IMR-90 (cell line): ENCODE data around the gene LRFN4. TPM values are rescaled to one million over a fixed set of nuclear protein-coding genes. Genes with fewer than 3 reads are reported as not detected.

Experiments
- ATAC-seq: fragments of 200-7000 bp; cut with Tn5 transposase; 2 replicates; pipeline ENCODE4 v1.9.1; 2020; ENCODE audit warnings: low read depth, mild to moderate bottlenecking, moderate library complexity
- BruUV-seq: library from RNA; stranded (reverse); fragments of 400-500 nt; replicated peaks from 2 replicates; lab custom pipeline; 2021; lab: Mats Ljungman, UMichigan
- CTCF ChIA-PET: fragments of 300-600 bp; formaldehyde crosslinking; extraction: SDS; loops from one replicate; lab custom pipeline; 2021; ENCODE audit warnings: antibody characterized with exemption; lab: Yijun Ruan, JAX
- POLR2A ChIA-PET: fragments of 300-600 bp; sonication (Branson Sonifier 250); formaldehyde crosslinking; loops from one replicate; lab custom pipeline; 2022; ENCODE audit warnings: antibody characterized with exemption; ENCODE audit not compliant: unreplicated experiment; lab: Charles Lee
- DNase-seq: peaks from one replicate; pipeline ENCODE4 v3.0.0; 2013
- H2AFZ ChIP-seq: replicated peaks from 2 replicates; pipeline ENCODE3; 2013; ENCODE audit warnings: low read length, mild to moderate bottlenecking; ENCODE audit not compliant: poor library complexity
- H2AK5ac ChIP-seq: 2 replicates; pipeline ENCODE4 v1.6.1; 2013; ENCODE audit warnings: low read depth, low read length, inconsistent platforms
- H2AK9ac ChIP-seq: replicated peaks from 2 replicates; pipeline ENCODE3; 2013; ENCODE audit warnings: mild to moderate bottlenecking, low read depth, low read length, moderate library complexity; ENCODE audit not compliant: poor library complexity
- H2BK120ac ChIP-seq: 2 replicates; pipeline ENCODE4 v1.6.1; 2013; ENCODE audit warnings: low read depth, low read length, inconsistent platforms
- H2BK15ac ChIP-seq: 3 replicates; pipeline ENCODE4 v1.6.1; 2013; ENCODE audit warnings: low read depth, low read length, inconsistent platforms
- H2BK20ac ChIP-seq: 2 replicates; pipeline ENCODE4 v1.6.1; 2013; ENCODE audit warnings: low read depth, mild to moderate bottlenecking, inconsistent platforms, low read length, moderate library complexity
- H2BK5ac ChIP-seq: 2 replicates; pipeline ENCODE4 v1.6.1; 2013; ENCODE audit warnings: mild to moderate bottlenecking, low read depth, low read length, inconsistent platforms; ENCODE audit not compliant: poor library complexity, severe bottlenecking
- H3K14ac ChIP-seq: replicated peaks from 2 replicates; pipeline ENCODE4 v1.6.1; 2013; ENCODE audit warnings: low read depth, low read length, inconsistent platforms
- H3K18ac ChIP-seq: 2 replicates; pipeline ENCODE4 v1.6.1; 2013; ENCODE audit warnings: low read depth, low read length, control low read depth
- H3K23ac ChIP-seq: 2 replicates; pipeline ENCODE4 v1.6.1; 2013; ENCODE audit warnings: low read depth, low read length, inconsistent platforms
- H3K27ac ChIP-seq: 2 replicates; pipeline ENCODE4 v1.5.1; 2013; ENCODE audit warnings: mild to moderate bottlenecking, control low read depth, low read length; ENCODE audit not compliant: insufficient read depth
- H3K27me3 ChIP-seq: 2 replicates; pipeline ENCODE4 v1.6.1; 2013; ENCODE audit warnings: low read length; ENCODE audit not compliant: control insufficient read depth, insufficient read depth
- H3K36me3 ChIP-seq: 2 replicates; pipeline ENCODE4 v1.6.1; 2013; ENCODE audit warnings: low read length, mixed read lengths; ENCODE audit not compliant: control insufficient read depth, insufficient read depth
- H3K4ac ChIP-seq: 2 replicates; pipeline ENCODE4 v1.6.1; 2013; ENCODE audit warnings: low read depth, low read length, inconsistent platforms
- H3K4me1 ChIP-seq: 2 replicates; pipeline ENCODE4 v1.6.1; 2013; ENCODE audit warnings: low read length, mixed read lengths; ENCODE audit not compliant: control insufficient read depth, insufficient read depth
- H3K4me2 ChIP-seq: 2 replicates; pipeline ENCODE4 v1.6.1; 2013; ENCODE audit warnings: low read depth, mild to moderate bottlenecking, control low read depth, low read length, moderate library complexity
- H3K4me3 ChIP-seq: 2 replicates; pipeline ENCODE4 v1.5.1; 2013; ENCODE audit warnings: low read depth, mild to moderate bottlenecking, control low read depth, low read length, moderate library complexity; ENCODE audit not compliant: insufficient read depth
- H3K56ac ChIP-seq: 2 replicates; pipeline ENCODE4 v1.6.1; 2013; ENCODE audit warnings: low read length, inconsistent platforms; ENCODE audit not compliant: insufficient read depth; ENCODE audit errors: extremely low read depth
- H3K79me1 ChIP-seq, 2 experiments: 2 replicates each; pipeline ENCODE4 v1.6.1; 2013; ENCODE audit warnings: low read length in 2 of 2, inconsistent platforms in 1 of 2, low read depth in 1 of 2
- H3K9ac ChIP-seq: 2 replicates; pipeline ENCODE4 v1.6.1; 2013; ENCODE audit warnings: low read depth, low read length, control low read depth
- H3K9me1 ChIP-seq: 2 replicates; pipeline ENCODE4 v1.6.1; 2013; ENCODE audit warnings: low read length, inconsistent platforms; ENCODE audit not compliant: insufficient read depth
- H3K9me3 ChIP-seq: 2 replicates; pipeline ENCODE4 v1.6.1; 2013; ENCODE audit warnings: low read length; ENCODE audit not compliant: control insufficient read depth, insufficient read depth
- H4K20me1 ChIP-seq: 2 replicates; pipeline ENCODE4 v1.6.1; 2013; ENCODE audit warnings: low read length, inconsistent platforms; ENCODE audit not compliant: insufficient read depth
- H4K5ac ChIP-seq: 2 replicates; pipeline ENCODE4 v1.6.1; 2013; ENCODE audit warnings: mild to moderate bottlenecking, low read depth, low read length, control low read depth
- H4K8ac ChIP-seq, 2 experiments: 2 replicates each; pipeline ENCODE4 v1.6.1; 2013; ENCODE audit warnings: low read depth in 2 of 2, low read length in 2 of 2, control low read depth in 1 of 2, inconsistent platforms in 1 of 2
- H4K91ac ChIP-seq: 2 replicates; pipeline ENCODE4 v1.6.1; 2013; ENCODE audit warnings: low read depth, low read length, inconsistent platforms; ENCODE audit not compliant: insufficient read depth
- BHLHE40 ChIP-seq: fragments of 150-350 bp; IDR thresholded peaks from 2 replicates; pipeline ENCODE4 v1.6.1; 2016; ENCODE audit warnings: mild to moderate bottlenecking, low read depth, low read length
- CEBPB ChIP-seq: IDR thresholded peaks from 2 replicates; pipeline ENCODE4 v1.6.1; 2012; ENCODE audit warnings: low read depth, low read length, improper control_type of control experiment
- CHD1 ChIP-seq: IDR thresholded peaks from 2 replicates; pipeline ENCODE4 v1.6.1; 2012; ENCODE audit warnings: low read depth, low read length, improper control_type of control experiment
- FOS ChIP-seq: fragments of 150-350 bp; IDR thresholded peaks from 2 replicates; pipeline ENCODE4 v1.6.1; 2016; ENCODE audit warnings: low read depth, low read length
- MAFK ChIP-seq: IDR thresholded peaks from 2 replicates; pipeline ENCODE4 v1.6.1; 2012; ENCODE audit warnings: low read depth, low read length, improper control_type of control experiment
- MAZ ChIP-seq: IDR thresholded peaks from 2 replicates; pipeline ENCODE4 v1.6.1; 2012; ENCODE audit warnings: low read depth, mild to moderate bottlenecking, low read length, improper control_type of control experiment, moderate library complexity, borderline replicate concordance
- MXI1 ChIP-seq: IDR thresholded peaks from 2 replicates; pipeline ENCODE4 v1.6.1; 2012; ENCODE audit warnings: low read depth, mild to moderate bottlenecking, low read length, moderate library complexity, borderline replicate concordance
- NFE2L2 ChIP-seq: fragments of 150-350 bp; IDR thresholded peaks from 2 replicates; pipeline ENCODE4 v1.6.1; 2016; ENCODE audit warnings: low read depth, mild to moderate bottlenecking, low read length
- POLR2A ChIP-seq: IDR thresholded peaks from 2 replicates; pipeline ENCODE4 v1.6.1; 2012; ENCODE audit warnings: mild to moderate bottlenecking, low read depth, low read length
- RAD21 ChIP-seq: IDR thresholded peaks from 2 replicates; pipeline ENCODE4 v1.6.1; 2012; ENCODE audit warnings: low read length, improper control_type of control experiment
- RCOR1 ChIP-seq: IDR thresholded peaks from 2 replicates; pipeline ENCODE4 v1.6.1; 2012; ENCODE audit warnings: mild to moderate bottlenecking, low read length, improper control_type of control experiment; ENCODE audit not compliant: insufficient replicate concordance
- RFX5 ChIP-seq: IDR thresholded peaks from 2 replicates; pipeline ENCODE4 v1.8.0; 2012; ENCODE audit warnings: low read depth, mild to moderate bottlenecking, low read length, moderate library complexity
- SMC3 ChIP-seq: fragments of 150-350 bp; IDR thresholded peaks from 2 replicates; pipeline ENCODE4 v1.6.1; 2016; ENCODE audit warnings: low read depth, mild to moderate bottlenecking, antibody characterized with exemption, low read length, moderate library complexity
- WGBS, 2 experiments: methylation state at CpG; one replicate each; pipeline versions ENCODE4 v1.1.5 to v1.1.7; 2013; ENCODE audit warnings: missing lambda C conversion rate in 2 of 2; ENCODE audit not compliant: insufficient read length in 1 of 2; ENCODE audit errors: extremely low coverage in 2 of 2; 5-methylcytosine and 5-hydroxymethylcytosine counted together
- dilution Hi-C: fragments of 300-500 bp; cut with HindIII; formaldehyde crosslinking; loops from one replicate; pipeline ENCODE4 v1.14.3; 2018; ENCODE audit warnings: low sequenced_read_pairs; ENCODE audit not compliant: unreplicated experiment
- in situ Hi-C: fragments of 300-500 bp; cut with MboI; formaldehyde crosslinking; loops from 3 replicates; pipeline ENCODE4 v1.14.3; 2019; ENCODE audit warnings: low sequenced_read_pairs, inconsistent platforms, mixed read lengths
- intact Hi-C: fragments of 100-400 bp; cut with micrococcal nuclease; formaldehyde crosslinking; loops from 2 replicates; pipeline ENCODE4 v1.10.0; 2022
- polyA plus RNA-seq, 3 experiments: library from polyadenylated mRNA; depleted of rRNA; stranded (reverse); fragments of >200 nt; gene quantifications; 2 replicates each; pipeline ENCODE4 v1.2.3, GENCODE V29; 2012; ENCODE audit warnings: low replicate concordance in 1 of 3
- total RNA-seq: library from RNA; depleted of rRNA; stranded (reverse); fragments of >200 nt; gene quantifications from 2 replicates; pipeline ENCODE4 v1.2.3, GENCODE V29; 2012
- TF ChIP-seq, protein P1 (sequence below): fragments of 150-350 bp; IDR thresholded peaks from 2 replicates; pipeline ENCODE4 v1.6.1; 2016; ENCODE audit warnings: low read depth, mild to moderate bottlenecking, low read length, moderate library complexity, borderline replicate concordance
- TF ChIP-seq, protein P2 (sequence below): conservative IDR thresholded peaks from 2 replicates; pipeline ENCODE4 v1.5.1; 2012; ENCODE audit warnings: mild to moderate bottlenecking, low read depth, low read length, improper control_type of control experiment
- TF ChIP-seq, protein P3 (sequence below): fragments of 150-350 bp; IDR thresholded peaks from 2 replicates; pipeline ENCODE4 v1.6.1; 2017; ENCODE audit warnings: mild to moderate bottlenecking, antibody characterized with exemption, low read length, low read depth

The LRFN4 gene
- total and polyA plus RNA-seq, 2 of the 4 experiments (the other 2 are of a cell fraction): 6.1 to 18.9 TPM

DNA sequence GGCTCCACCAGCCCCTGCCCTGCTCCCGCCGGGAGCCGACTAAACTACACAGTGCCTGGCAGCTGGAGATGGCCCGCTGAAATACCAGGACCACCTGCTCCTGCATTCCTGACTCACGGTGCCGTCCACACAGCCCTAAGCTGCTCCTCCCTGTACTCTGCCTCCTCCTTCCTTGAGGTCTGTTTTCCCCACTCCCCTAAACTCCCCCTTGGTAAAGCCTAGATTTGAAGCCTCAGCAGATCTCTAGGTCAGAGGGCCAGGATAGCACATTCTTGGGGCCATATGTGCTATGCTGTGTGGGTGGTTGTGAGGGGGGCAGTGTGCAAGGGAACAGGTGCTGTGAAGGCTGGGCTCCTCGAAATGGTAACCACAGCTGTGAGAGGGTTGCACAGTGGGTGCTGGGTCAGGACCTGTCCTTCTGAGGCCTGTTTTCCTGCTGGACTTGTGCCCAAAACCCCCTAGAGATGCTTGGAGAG is 9.7 kb downstream of the LRFN4 start:
- 72% methylated on average over 6 of the region's 7 CpGs; no CpG with 5 or more reads in 1 of the 2 experiments for WGBS, 2 experiments
- no peak; the same call in 1 of the 2 replicates for ATAC-seq

More for the DNA sequence above, 9.7 kb downstream of the LRFN4 start:
- Histone ChIP-seq H4K20me1 (no peaks in the 10 kb centered on the region), H3K4me1 (peaks cover 2% of the 10 kb centered on the region; the same call in 1 of the 2 replicates), H2BK5ac (no peak overlapping the region), H3K14ac (no peak overlapping the region), H2AFZ (no peak overlapping the region), H2BK15ac (no peak overlapping the region), H2AK9ac (peak overlapping the region; percentile 42), H3K4me3 (no peak overlapping the region), H2AK5ac (no peak overlapping the region), H4K91ac (no peak overlapping the region), H3K4ac (no peak overlapping the region), H2BK120ac (no peak overlapping the region), H3K79me1 (no peaks in the 10 kb centered on the region), H3K9me3 (no peaks in the 10 kb centered on the region), H3K9me1 (no peaks in the 10 kb centered on the region), H3K27ac (no peak overlapping the region), H3K18ac (no peak overlapping the region), H3K56ac (no peak overlapping the region), H4K8ac (no peak overlapping the region), H3K27me3 (no peaks in the 10 kb centered on the region), H3K36me3 (peaks cover 58% of the 10 kb centered on the region; the same call in 1 of the 2 replicates), H3K23ac (no peak overlapping the region), H3K9ac (no peak overlapping the region), H3K4me2 (no peak overlapping the region), H4K5ac (no peak overlapping the region), H2BK20ac (no peak overlapping the region)
- dilution Hi-C loops: no loop called here
- ChIA-PET POLR2A (no interaction called here), CTCF (no interaction called here)
- in situ Hi-C loops: no loop called here
- no TSS peak for BruUV-seq
- no peak for DNase-seq
- intact Hi-C loops: no loop called here
- TF ChIP-seq RFX5: no peak
- no peak for TF ChIP-seq MXI1
- no peak for TF ChIP-seq CHD1
- TF ChIP-seq RCOR1: no peak
- TF ChIP-seq POLR2A: no peak
- TF ChIP-seq, protein P1, sequence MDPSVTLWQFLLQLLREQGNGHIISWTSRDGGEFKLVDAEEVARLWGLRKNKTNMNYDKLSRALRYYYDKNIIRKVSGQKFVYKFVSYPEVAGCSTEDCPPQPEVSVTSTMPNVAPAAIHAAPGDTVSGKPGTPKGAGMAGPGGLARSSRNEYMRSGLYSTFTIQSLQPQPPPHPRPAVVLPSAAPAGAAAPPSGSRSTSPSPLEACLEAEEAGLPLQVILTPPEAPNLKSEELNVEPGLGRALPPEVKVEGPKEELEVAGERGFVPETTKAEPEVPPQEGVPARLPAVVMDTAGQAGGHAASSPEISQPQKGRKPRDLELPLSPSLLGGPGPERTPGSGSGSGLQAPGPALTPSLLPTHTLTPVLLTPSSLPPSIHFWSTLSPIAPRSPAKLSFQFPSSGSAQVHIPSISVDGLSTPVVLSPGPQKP: no peak
- TF ChIP-seq, protein P2, sequence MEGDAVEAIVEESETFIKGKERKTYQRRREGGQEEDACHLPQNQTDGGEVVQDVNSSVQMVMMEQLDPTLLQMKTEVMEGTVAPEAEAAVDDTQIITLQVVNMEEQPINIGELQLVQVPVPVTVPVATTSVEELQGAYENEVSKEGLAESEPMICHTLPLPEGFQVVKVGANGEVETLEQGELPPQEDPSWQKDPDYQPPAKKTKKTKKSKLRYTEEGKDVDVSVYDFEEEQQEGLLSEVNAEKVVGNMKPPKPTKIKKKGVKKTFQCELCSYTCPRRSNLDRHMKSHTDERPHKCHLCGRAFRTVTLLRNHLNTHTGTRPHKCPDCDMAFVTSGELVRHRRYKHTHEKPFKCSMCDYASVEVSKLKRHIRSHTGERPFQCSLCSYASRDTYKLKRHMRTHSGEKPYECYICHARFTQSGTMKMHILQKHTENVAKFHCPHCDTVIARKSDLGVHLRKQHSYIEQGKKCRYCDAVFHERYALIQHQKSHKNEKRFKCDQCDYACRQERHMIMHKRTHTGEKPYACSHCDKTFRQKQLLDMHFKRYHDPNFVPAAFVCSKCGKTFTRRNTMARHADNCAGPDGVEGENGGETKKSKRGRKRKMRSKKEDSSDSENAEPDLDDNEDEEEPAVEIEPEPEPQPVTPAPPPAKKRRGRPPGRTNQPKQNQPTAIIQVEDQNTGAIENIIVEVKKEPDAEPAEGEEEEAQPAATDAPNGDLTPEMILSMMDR: no peak
- TF ChIP-seq, protein P3, sequence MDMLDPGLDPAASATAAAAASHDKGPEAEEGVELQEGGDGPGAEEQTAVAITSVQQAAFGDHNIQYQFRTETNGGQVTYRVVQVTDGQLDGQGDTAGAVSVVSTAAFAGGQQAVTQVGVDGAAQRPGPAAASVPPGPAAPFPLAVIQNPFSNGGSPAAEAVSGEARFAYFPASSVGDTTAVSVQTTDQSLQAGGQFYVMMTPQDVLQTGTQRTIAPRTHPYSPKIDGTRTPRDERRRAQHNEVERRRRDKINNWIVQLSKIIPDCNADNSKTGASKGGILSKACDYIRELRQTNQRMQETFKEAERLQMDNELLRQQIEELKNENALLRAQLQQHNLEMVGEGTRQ: no peak
- TF ChIP-seq NFE2L2: no peak
- TF ChIP-seq RAD21: no peak
- no peak for TF ChIP-seq BHLHE40
- no peak for TF ChIP-seq CEBPB
- no peak for TF ChIP-seq SMC3
- TF ChIP-seq MAZ: no peak
- no peak for TF ChIP-seq MAFK
- no peak for TF ChIP-seq FOS
